GM23338 (cell line): ENCODE results near the gene ATXN7L2. TPM values are rescaled to one million over a fixed set of nuclear protein-coding genes. Genes with fewer than 3 reads are reported as not detected.

Experiments used
- ATAC-seq: fragments of 200-7000 bp; cut with Tn5 transposase; 3 replicates; pipeline ENCODE4 v1.9.1; 2020
- DNase-seq: peaks from one replicate; pipeline ENCODE4 v3.0.0-alpha.2; 2015; ENCODE audit warnings: low spot score
- H2AFZ ChIP-seq: fragments of 200-600 bp; sonication (generic); 2 replicates; pipeline ENCODE4 v1.8.0; 2016; ENCODE audit warnings: antibody characterized with exemption, mild to moderate bottlenecking, moderate library complexity
- H3F3A ChIP-seq: fragments of 200-600 bp; sonication (generic); replicated peaks from 2 replicates; pipeline ENCODE4 v1.8.0; 2017; ENCODE audit warnings: antibody characterized with exemption, mixed run types, low read depth
- H3K27ac ChIP-seq: fragments of 200-600 bp; sonication (generic); 2 replicates; pipeline ENCODE4 v1.6.1; 2016; ENCODE audit warnings: low read depth
- H3K27me3 ChIP-seq: fragments of 200-600 bp; sonication (generic); 2 replicates; pipeline ENCODE4 v1.8.0; 2016; ENCODE audit warnings: mild to moderate bottlenecking, mixed run types, moderate library complexity; ENCODE audit not compliant: insufficient read depth
- H3K36me3 ChIP-seq: fragments of 200-600 bp; sonication (generic); 2 replicates; pipeline ENCODE4 v1.8.0; 2016; ENCODE audit warnings: mild to moderate bottlenecking; ENCODE audit not compliant: insufficient read depth
- H3K4me1 ChIP-seq: fragments of 200-600 bp; sonication (generic); 2 replicates; pipeline ENCODE4 v1.8.0; 2016; ENCODE audit warnings: mild to moderate bottlenecking, moderate library complexity; ENCODE audit not compliant: insufficient read depth
- H3K4me2 ChIP-seq: fragments of 200-600 bp; sonication (generic); 2 replicates; pipeline ENCODE4 v1.7.1; 2017; ENCODE audit warnings: mixed run types
- H3K4me3 ChIP-seq: fragments of 200-600 bp; sonication (generic); 2 replicates; pipeline ENCODE4 v1.6.1; 2016; ENCODE audit warnings: mixed run types
- H3K79me2 ChIP-seq: fragments of 200-600 bp; sonication (generic); replicated peaks from 2 replicates; pipeline ENCODE4 v1.8.0; 2017; ENCODE audit warnings: mild to moderate bottlenecking; ENCODE audit not compliant: insufficient read depth
- H3K9me2 ChIP-seq: fragments of 200-600 bp; sonication (generic); 2 replicates; pipeline ENCODE4 v1.8.0; 2017; ENCODE audit not compliant: insufficient read depth
- H4K20me1 ChIP-seq: fragments of 200-600 bp; sonication (generic); replicated peaks from 2 replicates; pipeline ENCODE4 v1.8.0; 2017; ENCODE audit warnings: mild to moderate bottlenecking; ENCODE audit not compliant: insufficient read depth
- H3K27ac Mint-ChIP-seq: 2 replicates; pipeline ENCODE4 v1.8.0; 2020; ENCODE audit warnings: inconsistent platforms, mild to moderate bottlenecking, moderate library complexity, mixed read lengths
- H3K27me3 Mint-ChIP-seq: 3 replicates; pipeline ENCODE4 v1.8.0; 2022; ENCODE audit warnings: low read depth, mild to moderate bottlenecking, moderate library complexity, mixed read lengths, inconsistent platforms; ENCODE audit not compliant: insufficient read depth, poor library complexity
- H3K36me3 Mint-ChIP-seq: 3 replicates; pipeline ENCODE4 v1.8.0; 2021; ENCODE audit warnings: low read depth, mild to moderate bottlenecking, inconsistent platforms, moderate library complexity, mixed read lengths
- H3K4me1 Mint-ChIP-seq: 3 replicates; pipeline ENCODE4 v1.8.0; 2020; ENCODE audit warnings: mild to moderate bottlenecking, inconsistent platforms, mixed read lengths
- H3K4me3 Mint-ChIP-seq: 3 replicates; pipeline ENCODE4 v1.8.0; 2021; ENCODE audit warnings: moderate library complexity, mild to moderate bottlenecking, inconsistent platforms, mixed read lengths
- H3K9me3 Mint-ChIP-seq: 3 replicates; pipeline ENCODE4 v1.8.0; 2020; ENCODE audit warnings: moderate library complexity, mild to moderate bottlenecking, inconsistent platforms, mixed read lengths
- CREB1 ChIP-seq: fragments of 250-450 bp; sonication (Bioruptor Pico); IDR thresholded peaks from 2 replicates; pipeline ENCODE4 v1.5.0; 2020; ENCODE audit warnings: low read depth, mild to moderate bottlenecking, moderate library complexity
- EZH2 ChIP-seq: fragments of 200-600 bp; sonication (generic); IDR thresholded peaks from one replicate; pipeline ENCODE4 v1.8.0; 2017; ENCODE audit warnings: antibody characterized with exemption, mild to moderate bottlenecking, low read depth; ENCODE audit not compliant: unreplicated experiment
- EZH2phosphoT487 ChIP-seq: fragments of 200-600 bp; sonication (generic); IDR thresholded peaks from one replicate; pipeline ENCODE4 v1.8.1; 2018; ENCODE audit warnings: antibody characterized with exemption; ENCODE audit not compliant: unreplicated experiment
- POLR2AphosphoS5 ChIP-seq: IDR thresholded peaks from 2 replicates; pipeline ENCODE4 v1.6.1; 2016; ENCODE audit warnings: antibody characterized with exemption, low read depth
- REST ChIP-seq: IDR thresholded peaks from one replicate; pipeline ENCODE4 v1.6.1; 2018; ENCODE audit warnings: antibody characterized with exemption; ENCODE audit not compliant: unreplicated experiment
- STAT1 ChIP-seq: IDR thresholded peaks from one replicate; pipeline ENCODE4 v1.6.1; 2016; ENCODE audit warnings: antibody characterized with exemption; ENCODE audit not compliant: unreplicated experiment
- ZNF114 ChIP-seq: fragments of 250-450 bp; sonication (Bioruptor Pico); IDR thresholded peaks from 2 replicates; pipeline ENCODE4 v1.5.0; 2020; ENCODE audit warnings: mild to moderate bottlenecking, moderate library complexity
- ZNF331 ChIP-seq: fragments of 250-450 bp; sonication (Bioruptor Pico); IDR thresholded peaks from 2 replicates; pipeline ENCODE4 v1.5.0; 2020; ENCODE audit warnings: low read depth, mild to moderate bottlenecking, moderate library complexity
- polyA plus RNA-seq: library from polyadenylated mRNA; unstranded; fragments of >200 nt; fragmentation: Nextera tagmentation; extraction: Ambion mirVana; gene quantifications from 2 replicates; pipeline ENCODE4 v1.2.1, GENCODE V29; 2016
- total RNA-seq: library from RNA; depleted of rRNA; stranded (reverse); fragments of >200 nt; shearing (Covaris generic); gene quantifications from 2 replicates; pipeline ENCODE4 v1.2.3, GENCODE V29; 2014
- TF ChIP-seq, protein P1 (sequence below), 2 experiments: fragments of 200-600 bp in 1 of 2; sonication (generic) in 1 of 2; conservative IDR thresholded peaks; 2 replicates each; pipeline versions ENCODE4 v1.5.1 to v1.6.1; 2016 to 2017; ENCODE audit warnings: antibody characterized with exemption in 2 of 2, low read depth in 2 of 2, mild to moderate bottlenecking in 2 of 2, moderate library complexity in 1 of 2

The ATXN7L2 gene
- total and polyA plus RNA-seq, 2 experiments from 2014 or later: 8.0 to 9.9 TPM

- Histone ChIP-seq H3K79me2 (no peaks in the 10 kb centered on the region), H2AFZ (no peak overlapping the region), H3K36me3 (no peaks in the 10 kb centered on the region), H3K4me2 (no peak overlapping the region), H3K4me3 (no peak overlapping the region), H3K27ac (no peak overlapping the region), H3K27me3 (peaks cover 10% of the 10 kb centered on the region; the same call in 1 of the 2 replicates), H4K20me1 (no peaks in the 10 kb centered on the region), H3K4me1 (peaks cover 15% of the 10 kb centered on the region), H3K9me2 (no peaks in the 10 kb centered on the region), H3F3A (peaks cover 8% of the 10 kb centered on the region; the same call in 1 of the 2 replicates)
- ATAC-seq (no peak), DNase-seq (no peak)
- no peak overlapping the region for H3K27ac Mint-ChIP-seq
- no peaks in the 10 kb centered on the region; the same call in 2 of the 3 replicates for H3K9me3 Mint-ChIP-seq
- H3K4me1 Mint-ChIP-seq: peaks cover 26% of the 10 kb centered on the region
- peaks cover 7% of the 10 kb centered on the region for H3K27me3 Mint-ChIP-seq
- TF ChIP-seq EZH2 (no peak), ZNF331 (CRISPR knock-in tag) (no peak), ZNF114 (no peak), CREB1 (no peak), STAT1 (no peak), EZH2phosphoT487 (no peak)
- H3K36me3 Mint-ChIP-seq: peaks cover 8% of the 10 kb centered on the region; the same call in 2 of the 3 replicates
- no peak overlapping the region for H3K4me3 Mint-ChIP-seq
Measured at GRCh38 chr1:109481646-109482045, 2.1 kb upstream of the ATXN7L2 start.

GRCh38 chr1:109482242-109482641, 1.5 kb upstream of the ATXN7L2 start:
- no peaks in the 10 kb centered on the region for H4K20me1 ChIP-seq
- H3K4me1 ChIP-seq: peaks cover 15% of the 10 kb centered on the region
- H3K4me3 ChIP-seq: no peak overlapping the region
- Mint-ChIP-seq H3K4me1 (peaks cover 27% of the 10 kb centered on the region), H3K27me3 (peaks cover 7% of the 10 kb centered on the region), H3K27ac (no peak overlapping the region), H3K9me3 (no peaks in the 10 kb centered on the region; the same call in 2 of the 3 replicates), H3K4me3 (peak overlapping the region; percentile 85; the same call in 1 of the 3 replicates), H3K36me3 (peaks cover 9% of the 10 kb centered on the region; the same call in 2 of the 3 replicates)
- H3K36me3 ChIP-seq: no peaks in the 10 kb centered on the region
- H3K27ac ChIP-seq: no peak overlapping the region
- H3K9me2 ChIP-seq: no peaks in the 10 kb centered on the region
- ATAC-seq (no peak), DNase-seq (no peak)
- no peak for TF ChIP-seq EZH2
- TF ChIP-seq EZH2phosphoT487: no peak
- TF ChIP-seq ZNF114: no peak
- peaks cover 10% of the 10 kb centered on the region; the same call in 1 of the 2 replicates for H3K27me3 ChIP-seq
- H2AFZ ChIP-seq: no peak overlapping the region
- peaks cover 8% of the 10 kb centered on the region; the same call in 1 of the 2 replicates for H3F3A ChIP-seq
- H3K79me2 ChIP-seq: no peaks in the 10 kb centered on the region
- H3K4me2 ChIP-seq: no peak overlapping the region

GRCh38 chr1:109482791-109483671, 674 bp upstream of the ATXN7L2 start:
- peak overlapping the region; percentile 93 for H3K4me2 ChIP-seq
- Mint-ChIP-seq H3K4me1 (peaks cover 27% of the 10 kb centered on the region), H3K4me3 (peak overlapping the region; percentile 85), H3K36me3 (peaks cover 15% of the 10 kb centered on the region; the same call in 2 of the 3 replicates), H3K27ac (peak overlapping the region; percentile 86), H3K9me3 (no peaks in the 10 kb centered on the region; the same call in 2 of the 3 replicates), H3K27me3 (peaks cover 13% of the 10 kb centered on the region)
- H3F3A ChIP-seq: peaks cover 8% of the 10 kb centered on the region; the same call in 1 of the 2 replicates
- DNase-seq: peak; percentile 77
- peak overlapping the region; percentile 96 for H3K4me3 ChIP-seq
- no peaks in the 10 kb centered on the region for H4K20me1 ChIP-seq
- H3K79me2 ChIP-seq: no peaks in the 10 kb centered on the region
- ATAC-seq: peak; percentile 77
- TF ChIP-seq, protein P1, sequence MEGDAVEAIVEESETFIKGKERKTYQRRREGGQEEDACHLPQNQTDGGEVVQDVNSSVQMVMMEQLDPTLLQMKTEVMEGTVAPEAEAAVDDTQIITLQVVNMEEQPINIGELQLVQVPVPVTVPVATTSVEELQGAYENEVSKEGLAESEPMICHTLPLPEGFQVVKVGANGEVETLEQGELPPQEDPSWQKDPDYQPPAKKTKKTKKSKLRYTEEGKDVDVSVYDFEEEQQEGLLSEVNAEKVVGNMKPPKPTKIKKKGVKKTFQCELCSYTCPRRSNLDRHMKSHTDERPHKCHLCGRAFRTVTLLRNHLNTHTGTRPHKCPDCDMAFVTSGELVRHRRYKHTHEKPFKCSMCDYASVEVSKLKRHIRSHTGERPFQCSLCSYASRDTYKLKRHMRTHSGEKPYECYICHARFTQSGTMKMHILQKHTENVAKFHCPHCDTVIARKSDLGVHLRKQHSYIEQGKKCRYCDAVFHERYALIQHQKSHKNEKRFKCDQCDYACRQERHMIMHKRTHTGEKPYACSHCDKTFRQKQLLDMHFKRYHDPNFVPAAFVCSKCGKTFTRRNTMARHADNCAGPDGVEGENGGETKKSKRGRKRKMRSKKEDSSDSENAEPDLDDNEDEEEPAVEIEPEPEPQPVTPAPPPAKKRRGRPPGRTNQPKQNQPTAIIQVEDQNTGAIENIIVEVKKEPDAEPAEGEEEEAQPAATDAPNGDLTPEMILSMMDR (conservative IDR thresholded peaks at IDR 0.05; ENCODE audit: low read depth in 2 of 2): peak; percentile 41 to 44
- TF ChIP-seq CREB1 (no peak), POLR2AphosphoS5 (no peak), REST (no peak), ZNF114 (no peak)
- H3K27ac ChIP-seq: no peak overlapping the region
- no peaks in the 10 kb centered on the region for H3K9me2 ChIP-seq
- peaks cover 15% of the 10 kb centered on the region for H3K4me1 ChIP-seq
- peaks cover 10% of the 10 kb centered on the region; the same call in 1 of the 2 replicates for H3K27me3 ChIP-seq
- no peaks in the 10 kb centered on the region for H3K36me3 ChIP-seq
- H2AFZ ChIP-seq: peak overlapping the region; percentile 99
